ENCODE results near the gene MAP4K5.

GRCh38 chr14:50425105-50425504 lies 107.3 kb downstream of the MAP4K5 start:
- no peak for TF ChIP-seq CTCF (IDR thresholded peaks at IDR 0.05; ENCODE audit: low read length)
- TF ChIP-seq EZH2phosphoT487 (IDR thresholded peaks at IDR 0.05; ENCODE audit: low read length), result no peak
- no peak for TF ChIP-seq EZH2 (optimal IDR thresholded peaks at IDR 0.05; ENCODE audit: low read depth, low read length)
